Duodenal mucosa (tissue), 2 donors: ENCODE measurements around the gene KDM1B.

ENCODE experiments used
- H3K27ac ChIP-seq: one replicate; pipeline ENCODE4 v1.7.0; 2013; ENCODE audit warnings: low read depth, low read length
- H3K27me3 ChIP-seq, 2 donors: one replicate each; pipeline ENCODE4 v1.7.0; 2013; ENCODE audit warnings: low read length in 2 of 2, control low read depth in 1 of 2; ENCODE audit not compliant: insufficient read depth in 2 of 2, control insufficient read depth in 1 of 2
- H3K36me3 ChIP-seq, 2 donors: one replicate each; pipeline ENCODE4 v1.7.0; 2013; ENCODE audit warnings: low read length in 2 of 2, control low read depth in 1 of 2; ENCODE audit not compliant: insufficient read depth in 2 of 2, control insufficient read depth in 1 of 2
- H3K4me1 ChIP-seq, 2 donors: one replicate each; pipeline ENCODE4 v1.7.0; 2013; ENCODE audit warnings: low read length in 2 of 2, control low read depth in 1 of 2; ENCODE audit not compliant: insufficient read depth in 2 of 2, control insufficient read depth in 1 of 2
- H3K4me3 ChIP-seq, 2 donors: one replicate each; pipeline ENCODE4 v1.7.0; 2013; ENCODE audit warnings: low read length in 2 of 2, low read depth in 1 of 2
- H3K9ac ChIP-seq, 2 donors: one replicate each; pipeline ENCODE4 v1.7.0; 2013; ENCODE audit warnings: low read length in 2 of 2, low read depth in 1 of 2
- H3K9me3 ChIP-seq, 2 donors: one replicate each; pipeline ENCODE4 v1.7.0; 2013; ENCODE audit warnings: low read length in 2 of 2, control low read depth in 1 of 2; ENCODE audit not compliant: control insufficient read depth in 1 of 2

Gene KDM1B

GRCh38 chr6:18241208-18242038 is 86.2 kb downstream of the KDM1B start:
- Histone ChIP-seq H3K36me3 (peaks cover 15 to 57% of the 10 kb centered on the region in 2 donors), H3K27ac (no peak overlapping the region)

GRCh38 chr6:18242062-18242851 is 87.0 kb downstream of the KDM1B start:
- Histone ChIP-seq H3K27me3 (no peaks in the 10 kb centered on the region), H3K9ac (no peak overlapping the region), H3K9me3 (no peaks in the 10 kb centered on the region), H3K4me3 (no peak overlapping the region), H3K4me1 (peaks cover 0 to 18% of the 10 kb centered on the region in 2 donors), H3K27ac (no peak overlapping the region), H3K36me3 (peaks cover 15 to 49% of the 10 kb centered on the region in 2 donors)

More at GRCh38 chr6:18241208-18242038, 86.2 kb downstream of the KDM1B start:
- Histone ChIP-seq H3K4me1 (peaks cover 0 to 13% of the 10 kb centered on the region in 2 donors), H3K27me3 (no peaks in the 10 kb centered on the region), H3K4me3 (no peak overlapping the region), H3K9me3 (no peaks in the 10 kb centered on the region), H3K9ac (no peak overlapping the region)

- peaks cover 0 to 18% of the 10 kb centered on the region in 2 donors for H3K4me1 ChIP-seq
- H3K36me3 ChIP-seq: peaks cover 20 to 47% of the 10 kb centered on the region in 2 donors
- no peaks in the 10 kb centered on the region for H3K27me3 ChIP-seq
- no peak overlapping the region for H3K9ac ChIP-seq
- no peak overlapping the region for H3K27ac ChIP-seq
- H3K4me3 ChIP-seq: no peak overlapping the region
- H3K9me3 ChIP-seq: no peaks in the 10 kb centered on the region
These were observed 88.2 kb downstream of the KDM1B start for GRCh38 chr6:18243302-18243893.

- Histone ChIP-seq H3K9me3 (no peaks in the 10 kb centered on the region), H3K27me3 (no peaks in the 10 kb centered on the region), H3K36me3 (peaks cover 20 to 42% of the 10 kb centered on the region in 2 donors), H3K9ac (no peak overlapping the region), H3K27ac (no peak overlapping the region), H3K4me3 (no peak overlapping the region), H3K4me1 (peaks cover 0 to 18% of the 10 kb centered on the region in 2 donors)
These were observed 89.0 kb downstream of the KDM1B start for GRCh38 chr6:18244251-18244650.

GRCh38 chr6:18245079-18245478 is 89.9 kb downstream of the KDM1B start:
- Histone ChIP-seq H3K9ac (no peak overlapping the region), H3K27me3 (no peaks in the 10 kb centered on the region), H3K27ac (no peak overlapping the region), H3K4me3 (no peak overlapping the region), H3K36me3 (peaks cover 20 to 44% of the 10 kb centered on the region in 2 donors), H3K4me1 (peaks cover 0 to 18% of the 10 kb centered on the region in 2 donors), H3K9me3 (no peaks in the 10 kb centered on the region)

- Histone ChIP-seq H3K27ac (no peak overlapping the region), H3K27me3 (no peaks in the 10 kb centered on the region), H3K9ac (no peak overlapping the region), H3K36me3 (peaks cover 20 to 44% of the 10 kb centered on the region in 2 donors), H3K4me1 (peaks cover 0 to 18% of the 10 kb centered on the region in 2 donors), H3K4me3 (no peak overlapping the region), H3K9me3 (no peaks in the 10 kb centered on the region)
These were observed 90.4 kb downstream of the KDM1B start for GRCh38 chr6:18245642-18246041.

- peaks cover 0 to 18% of the 10 kb centered on the region in 2 donors for H3K4me1 ChIP-seq
- no peak overlapping the region for H3K9ac ChIP-seq
- no peaks in the 10 kb centered on the region for H3K9me3 ChIP-seq
- H3K27ac ChIP-seq: no peak overlapping the region
- no peaks in the 10 kb centered on the region for H3K27me3 ChIP-seq
- peaks cover 22 to 45% of the 10 kb centered on the region in 2 donors for H3K36me3 ChIP-seq
- no peak overlapping the region for H3K4me3 ChIP-seq
These were observed 91.0 kb downstream of the KDM1B start for GRCh38 chr6:18246205-18246604.

GRCh38 chr6:18247002-18247401 is 91.8 kb downstream of the KDM1B start:
- Histone ChIP-seq H3K36me3 (peaks cover 23 to 50% of the 10 kb centered on the region in 2 donors), H3K27ac (no peak overlapping the region), H3K9me3 (no peaks in the 10 kb centered on the region), H3K9ac (no peak overlapping the region), H3K4me1 (peaks cover 0 to 18% of the 10 kb centered on the region in 2 donors), H3K4me3 (no peak overlapping the region), H3K27me3 (no peaks in the 10 kb centered on the region)

- Histone ChIP-seq H3K9me3 (no peaks in the 10 kb centered on the region), H3K4me3 (no peak overlapping the region), H3K4me1 (peaks cover 0 to 12% of the 10 kb centered on the region in 2 donors), H3K27me3 (no peaks in the 10 kb centered on the region), H3K9ac (no peak overlapping the region), H3K36me3 (peaks cover 17 to 48% of the 10 kb centered on the region in 2 donors), H3K27ac (no peak overlapping the region)
These were observed 93.5 kb downstream of the KDM1B start for GRCh38 chr6:18248698-18249097.

GRCh38 chr6:18249271-18249670 is 94.0 kb downstream of the KDM1B start:
- no peak overlapping the region for H3K4me3 ChIP-seq
- no peak overlapping the region for H3K9ac ChIP-seq
- no peaks in the 10 kb centered on the region for H3K27me3 ChIP-seq
- peaks cover 0 to 11% of the 10 kb centered on the region in 2 donors for H3K4me1 ChIP-seq
- H3K9me3 ChIP-seq: no peaks in the 10 kb centered on the region
- H3K27ac ChIP-seq: no peak overlapping the region
- peaks cover 17 to 49% of the 10 kb centered on the region in 2 donors for H3K36me3 ChIP-seq
